NCI-H1048 (cell line): ENCODE measurements around the gene ZNF688.
A peak's percentile ranks its signal among the peaks of the same experiment; 100 is the strongest.
"Not testable (repeated sequence)": the region's sequence is repeated elsewhere in the genome, so short reads cannot be mapped to it uniquely, and the experiment has no call there.

Experiments
- DNase-seq: peaks from one replicate; lab custom pipeline; 2025; lab: John Stamatoyannopoulos, UW

ZNF688 gene

DNA sequence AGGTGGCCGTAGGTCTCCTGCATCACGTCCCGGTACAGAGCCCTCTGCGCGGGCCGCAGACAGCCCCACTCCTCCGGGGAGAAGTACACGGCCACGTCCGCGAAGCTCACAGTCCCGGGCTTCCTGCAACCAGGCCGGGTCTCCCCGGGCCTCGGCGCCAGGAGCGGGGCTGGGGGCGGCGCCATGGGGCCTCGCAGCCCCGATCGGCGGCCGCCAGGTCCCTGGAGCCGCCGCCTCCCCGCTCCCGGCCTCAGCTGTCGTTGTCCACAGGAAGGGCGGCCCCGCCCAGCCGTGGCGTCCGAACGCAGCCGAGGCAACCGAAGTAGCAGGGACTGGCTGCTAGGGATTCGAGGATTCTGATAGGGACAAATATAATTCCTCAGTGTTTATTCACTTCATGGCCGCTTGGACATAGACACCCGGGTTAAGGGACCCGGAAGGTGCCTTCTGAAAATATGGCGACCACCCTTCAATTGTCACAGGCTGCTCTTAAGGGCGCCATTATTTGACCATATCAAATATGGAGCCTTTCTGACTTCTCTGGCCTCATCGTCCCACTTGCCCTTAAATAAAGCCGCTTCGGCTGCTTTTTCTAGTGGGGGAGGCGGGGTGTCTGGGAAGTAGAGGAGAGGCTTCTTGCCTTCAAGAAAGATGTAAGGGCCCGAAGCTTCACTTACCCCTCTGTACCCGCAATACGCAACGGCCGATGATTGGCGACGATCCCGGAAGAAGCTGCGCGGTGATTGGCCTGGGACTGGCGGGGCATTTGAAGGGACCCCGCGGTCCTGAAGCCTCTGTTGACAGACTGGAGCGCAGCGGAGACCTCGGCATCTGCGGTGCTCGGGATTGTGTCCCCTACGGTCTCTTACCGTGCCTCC lies at the start of gene ZNF688:
Gene ZNF688, minus strand, starts transcription at position 270 of the 878 bp plus-strand sequence. Its CDS starts 85 bp downstream, at position 185.
- DNase-seq, result peak; percentile 79

GRCh38 chr16:30620169-30620568 lies 48.7 kb upstream of the ZNF688 start:
- no peak for DNase-seq

GRCh38 chr16:30619638-30620037 lies 48.1 kb upstream of the ZNF688 start:
- DNase-seq, result no peak

DNA sequence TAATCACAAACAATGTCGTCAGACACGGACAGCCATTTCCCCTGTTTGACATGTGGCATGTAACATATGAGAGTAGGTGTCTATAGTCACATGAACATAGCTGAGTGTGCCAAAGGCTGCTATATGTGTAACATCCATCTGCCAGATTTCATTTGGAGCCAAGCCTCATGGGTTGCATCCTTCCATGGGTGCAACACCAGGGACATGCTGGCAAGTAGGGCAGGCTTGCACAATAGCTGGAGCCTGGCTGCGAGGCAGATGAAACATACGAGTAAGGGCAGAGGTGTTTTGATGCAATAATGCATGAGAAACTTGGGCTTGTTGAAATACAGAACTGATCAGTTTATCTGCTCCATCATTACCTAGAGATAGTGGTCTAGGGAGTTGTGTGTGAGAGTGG lies 47.7 kb upstream of the ZNF688 start:
- DNase-seq, result no peak

GRCh38 chr16:30615358-30616091 lies 44.0 kb upstream of the ZNF688 start:
- DNase-seq, result no peak

DNA sequence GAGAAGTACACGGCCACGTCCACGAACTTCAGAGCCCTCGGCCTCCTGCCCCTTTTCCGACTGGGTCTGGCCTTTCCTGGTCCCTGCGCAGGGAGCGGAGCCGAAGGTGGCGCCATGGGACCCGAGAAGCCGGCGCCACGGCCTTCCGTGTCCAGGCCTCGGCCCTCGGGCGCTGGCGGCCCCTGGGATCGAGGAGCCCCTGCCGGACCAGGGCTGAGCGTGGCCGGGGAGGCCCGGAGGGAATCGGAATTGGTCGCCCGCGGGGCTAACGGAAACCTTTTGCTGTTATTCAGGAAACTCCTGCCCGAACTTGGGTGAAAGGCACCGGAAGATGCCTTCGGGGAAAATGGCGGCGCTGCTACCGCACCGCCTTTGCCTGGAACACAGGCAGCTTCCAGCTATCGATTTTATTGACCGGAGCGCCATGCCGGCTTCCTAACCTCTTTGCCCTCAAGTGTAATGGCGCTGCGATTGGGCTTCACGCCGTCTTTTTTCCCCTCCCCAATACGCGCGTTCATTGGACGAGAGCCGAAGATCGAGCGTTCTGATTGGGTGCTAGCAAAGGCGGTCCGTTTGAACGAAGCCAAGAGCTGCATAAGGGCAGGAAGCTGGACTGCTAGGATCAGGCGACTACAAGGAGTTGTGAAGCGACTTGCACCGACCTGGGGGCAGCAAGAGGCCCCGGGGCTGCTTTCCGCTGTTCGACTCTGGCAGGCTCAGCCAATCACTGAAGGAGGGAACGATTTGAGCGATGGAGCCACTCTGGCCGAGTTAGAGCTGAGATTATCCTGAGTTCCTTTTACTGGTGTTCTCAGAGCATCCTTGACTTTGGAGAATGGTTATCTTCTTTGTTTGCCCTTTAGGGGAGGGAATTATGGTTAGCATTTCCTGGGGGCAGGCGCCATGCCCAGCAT lies 38.7 kb upstream of the ZNF688 start, which contains the start of gene ZNF689:
Gene ZNF689, minus strand, starts transcription at position 464 of the 914 bp plus-strand sequence. Its CDS starts 348 bp downstream, at position 116.
- peak; percentile 79 for DNase-seq

DNA sequence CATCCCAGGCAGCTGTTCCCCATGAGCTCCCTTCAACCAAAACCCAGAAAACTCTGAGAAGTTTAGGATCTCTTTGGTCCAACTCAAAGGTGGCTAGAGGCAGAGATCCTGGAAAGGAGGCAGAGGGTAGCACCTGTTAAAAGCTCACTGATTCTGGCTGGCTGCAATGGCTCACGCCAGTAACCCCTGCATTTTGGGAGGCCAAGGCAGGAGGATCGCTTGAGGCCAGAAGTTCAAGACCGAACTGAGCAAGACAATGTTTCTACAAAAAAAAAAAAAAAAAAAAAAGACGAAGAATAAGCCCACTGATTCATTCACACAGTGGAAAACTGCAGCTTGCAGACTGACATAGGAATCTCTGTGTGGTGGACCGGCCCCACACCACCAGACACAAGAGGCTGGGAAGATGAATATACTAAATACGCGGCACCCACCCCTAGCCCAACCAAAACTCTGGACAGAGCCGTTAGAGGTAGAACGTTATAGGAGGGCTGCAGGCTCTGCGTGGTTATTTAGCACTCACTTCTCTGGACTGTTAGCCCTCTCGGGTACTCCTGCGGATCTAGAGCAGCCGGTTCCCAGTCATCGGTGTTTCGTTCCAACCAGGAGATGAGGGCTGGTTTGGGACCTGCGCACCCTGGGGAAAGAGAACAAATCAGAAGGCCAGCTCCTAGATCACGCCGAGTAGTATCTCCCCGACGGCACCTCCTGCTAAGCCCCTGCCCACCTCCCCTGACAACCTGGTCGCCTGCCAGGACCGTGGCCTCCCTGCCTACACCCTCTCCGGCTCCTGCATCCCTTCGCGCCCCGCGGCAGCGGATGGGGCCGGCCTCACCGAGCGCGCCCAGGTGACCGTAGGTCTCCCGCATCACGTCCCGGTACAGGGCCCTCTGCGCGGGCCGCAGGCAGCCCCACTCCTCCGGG lies 37.8 kb upstream of the ZNF688 start:
- no peak for DNase-seq

- DNase-seq, result no peak
These were observed 34.5 kb upstream of the ZNF688 start for GRCh38 chr16:30606004-30606403.

- no peak for DNase-seq
These were observed 33.6 kb upstream of the ZNF688 start for GRCh38 chr16:30605158-30605557.

GRCh38 chr16:30604316-30604947 lies 32.9 kb upstream of the ZNF688 start:
- DNase-seq, result no peak

GRCh38 chr16:30603945-30604315 lies 32.4 kb upstream of the ZNF688 start:
- DNase-seq, result no peak

GRCh38 chr16:30602616-30603277 lies 31.2 kb upstream of the ZNF688 start:
- DNase-seq, result no peak

DNA sequence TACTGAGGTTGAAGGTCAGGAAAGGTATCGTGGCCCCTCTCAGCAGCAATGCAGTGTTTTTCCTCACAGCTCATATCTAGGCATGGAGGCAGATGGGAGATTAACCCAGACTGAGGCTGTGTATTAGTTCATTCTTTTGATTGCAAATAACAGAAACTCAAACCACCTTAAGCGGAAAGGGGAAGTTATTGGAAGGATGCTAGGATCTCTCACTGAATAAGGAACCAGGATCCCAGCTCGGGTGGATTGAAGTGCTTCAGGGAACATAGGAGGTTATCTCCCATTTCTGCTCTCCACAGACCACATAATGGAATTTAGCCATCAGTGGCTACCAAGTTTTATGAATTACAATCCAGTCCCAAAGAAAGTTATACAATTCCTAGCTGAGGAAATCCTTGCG lies 30.5 kb upstream of the ZNF688 start:
- DNase-seq, result no peak

GRCh38 chr16:30600929-30601328 lies 29.4 kb upstream of the ZNF688 start:
- DNase-seq, result no peak

GRCh38 chr16:30600215-30600614 lies 28.7 kb upstream of the ZNF688 start:
- DNase-seq, result no peak

DNA sequence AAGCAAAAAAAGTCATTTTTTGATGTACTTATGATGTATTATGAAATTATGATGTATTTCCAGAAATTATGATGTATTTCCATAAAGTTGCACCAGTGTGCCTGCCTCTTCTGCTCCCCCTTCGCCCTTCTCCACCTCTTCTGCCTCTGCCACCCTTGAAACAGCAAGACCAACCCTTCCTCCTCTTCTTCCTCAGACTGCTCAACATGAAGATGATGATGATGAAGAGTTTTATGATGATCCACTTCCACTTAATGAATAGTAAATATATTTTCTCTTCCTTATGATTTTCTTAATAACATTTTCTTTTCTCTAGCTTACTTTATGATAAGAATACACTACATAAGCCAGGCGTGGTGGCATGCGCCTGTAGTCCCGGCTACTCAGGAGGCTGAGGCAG lies 21.4 kb upstream of the ZNF688 start:
- no peak for DNase-seq

DNA sequence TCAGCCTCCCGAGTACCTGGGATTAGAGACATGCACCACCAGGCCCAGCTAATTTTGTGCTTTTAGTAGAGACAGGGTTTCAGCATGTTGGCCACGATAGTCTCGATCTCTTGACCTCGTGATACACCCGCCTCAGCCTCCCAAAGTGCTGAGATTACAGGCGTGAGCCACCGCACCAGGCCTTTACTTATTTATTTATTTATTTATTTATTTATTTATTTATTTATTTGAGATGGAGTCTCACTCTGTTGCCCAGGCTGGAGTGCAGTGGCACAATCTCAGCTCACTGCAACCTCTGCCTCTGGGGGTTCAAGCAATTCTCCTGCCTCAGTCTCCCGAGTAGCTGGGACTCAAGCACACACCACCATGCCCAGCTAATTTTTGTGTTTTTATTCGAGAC lies 19.4 kb upstream of the ZNF688 start:
- not testable (repeated sequence) for DNase-seq

DNA sequence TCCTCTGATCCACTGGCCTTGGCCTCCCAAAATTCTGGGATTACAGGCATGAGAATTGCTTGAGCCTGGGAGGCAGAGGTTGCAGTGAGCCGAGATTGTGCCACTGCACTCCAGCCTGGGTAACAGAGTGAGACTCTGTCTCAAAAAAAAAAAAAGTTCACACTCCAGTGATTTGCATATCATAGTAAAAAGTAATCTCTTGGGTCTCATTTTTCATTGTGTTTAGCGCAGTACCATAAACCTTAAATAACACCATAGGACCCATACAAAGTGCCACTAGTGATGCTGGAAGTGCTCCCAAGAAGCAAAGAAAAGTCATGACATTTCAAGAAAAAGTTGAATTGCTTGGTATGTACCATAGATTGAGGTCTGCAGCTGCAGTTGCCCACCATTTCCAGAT lies 18.1 kb upstream of the ZNF688 start:
- not testable (repeated sequence) for DNase-seq

- no peak for DNase-seq
These were observed 17.1 kb upstream of the ZNF688 start for GRCh38 chr16:30588651-30589050.
